HepG2 (cell line): ENCODE measurements around the gene IGSF21. TPM values are rescaled to one million over a fixed set of nuclear protein-coding genes. Genes with fewer than 3 reads are reported as not detected.

ENCODE experiments used
- ATAC-seq: fragments of 200-7000 bp; cut with Tn5 transposase; 3 replicates; pipeline ENCODE4 v1.9.1; 2020; ENCODE audit warnings: mild to moderate bottlenecking, moderate library complexity
- BruUV-seq: library from RNA; stranded (reverse); fragments of 400-500 nt; replicated peaks from 2 replicates; lab custom pipeline; 2021; lab: Mats Ljungman, UMichigan
- CTCF ChIA-PET: fragments of 300-600 bp; formaldehyde crosslinking; extraction: SDS; loops from one replicate; lab custom pipeline; 2021; ENCODE audit warnings: low total read pairs, inconsistent platforms, low intra/inter-chr PET ratio; lab: Yijun Ruan, JAX
- POLR2A ChIA-PET: fragments of 350-600 bp; sonication (Branson Sonifier 250); formaldehyde crosslinking; loops from one replicate; lab custom pipeline; 2020; ENCODE audit warnings: antibody characterized with exemption, inconsistent platforms; lab: Yijun Ruan, JAX
- DNase-seq: peaks from one replicate; pipeline ENCODE4 v3.0.0-alpha.2; 2015; ENCODE audit warnings: low spot score
- FAIRE-seq: peaks from 3 replicates; lab custom pipeline; 2011; peaks lifted over from hg19 to GRCh38; lab: Jason Lieb, UNC
- H2AFZ ChIP-seq: one replicate; pipeline ENCODE4 v1.6.1; 2011; ENCODE audit warnings: low read length, inconsistent platforms
- H3K27ac ChIP-seq: fragments of 300-600 bp; 3 replicates; pipeline ENCODE4 v1.8.0; 2011; ENCODE audit warnings: mixed run types, mild to moderate bottlenecking, mixed read lengths, low read length, inconsistent platforms; ENCODE audit not compliant: insufficient read depth; ENCODE audit errors: extremely low read length
- H3K27me3 ChIP-seq, 2 experiments: fragments of 200-600 bp in 1 of 2; 2 replicates in 1 of 2; 3 replicates in 1 of 2; pipeline versions ENCODE4 v1.6.0 to v1.8.0; 2011; ENCODE audit warnings: low read length in 2 of 2, mild to moderate bottlenecking in 2 of 2, moderate library complexity in 2 of 2, inconsistent platforms in 1 of 2; ENCODE audit not compliant: insufficient read depth in 2 of 2, control insufficient read depth in 1 of 2
- H3K36me3 ChIP-seq, 2 experiments: fragments of 200-600 bp in 1 of 2; replicated peaks in 1 of 2; 2 replicates in 1 of 2; 3 replicates in 1 of 2; pipeline versions ENCODE4 v1.5.1 to v1.8.0; 2011; ENCODE audit warnings: low read length in 2 of 2, inconsistent platforms in 1 of 2; ENCODE audit not compliant: insufficient read depth in 2 of 2, control insufficient read depth in 1 of 2
- H3K4me1 ChIP-seq: 2 replicates; pipeline ENCODE4 v1.5.1; 2012; ENCODE audit warnings: low read length, inconsistent platforms; ENCODE audit not compliant: insufficient read depth
- H3K4me2 ChIP-seq: 2 replicates; pipeline ENCODE4 v1.6.0; 2011; ENCODE audit warnings: low read depth, low read length, inconsistent platforms
- H3K4me3 ChIP-seq, 3 experiments: fragments of 200-600 bp in 1 of 3; sonication (generic), shearing (Covaris generic) in 1 of 3; replicated peaks in 1 of 3; 2 replicates each; pipeline ENCODE4 v1.5.1; 2011 to 2016; ENCODE audit warnings: low read length in 3 of 3, inconsistent platforms in 2 of 3, low read depth in 2 of 3, mild to moderate bottlenecking in 2 of 3, control low read depth in 1 of 3, mixed read lengths in 1 of 3; ENCODE audit not compliant: insufficient read depth in 1 of 3
- H3K79me2 ChIP-seq: one replicate; pipeline ENCODE4 v1.6.1; 2011; ENCODE audit warnings: low read length, inconsistent platforms; ENCODE audit not compliant: insufficient read depth
- H3K9ac ChIP-seq: 2 replicates; pipeline ENCODE4 v1.6.0; 2011; ENCODE audit warnings: mild to moderate bottlenecking, low read depth, low read length, inconsistent platforms; ENCODE audit not compliant: insufficient read depth
- H3K9me3 ChIP-seq: 2 replicates; pipeline ENCODE4 v1.5.1; 2012; ENCODE audit warnings: mild to moderate bottlenecking, low read length
- H4K20me1 ChIP-seq: 2 replicates; pipeline ENCODE4 v1.6.0; 2011; ENCODE audit warnings: inconsistent platforms, mild to moderate bottlenecking, low read length, moderate library complexity; ENCODE audit not compliant: insufficient read depth
- EEA1 ChIP-seq: sonication (generic); formaldehyde crosslinking; IDR thresholded peaks from 2 replicates; pipeline ENCODE4 v1.5.1; 2020; ENCODE audit warnings: mild to moderate bottlenecking, missing genetic modification reagents, borderline replicate concordance
- MTA1 ChIP-seq: sonication (generic); formaldehyde crosslinking; IDR thresholded peaks from 2 replicates; pipeline ENCODE4 v1.4.0; 2020; ENCODE audit warnings: missing genetic modification reagents, mild to moderate bottlenecking, borderline replicate concordance
- PAX8 ChIP-seq: sonication (generic); formaldehyde crosslinking; IDR thresholded peaks from 2 replicates; pipeline ENCODE4 v1.8.0; 2022; ENCODE audit warnings: mild to moderate bottlenecking, missing genetic modification reagents, borderline replicate concordance
- SATB2 ChIP-seq: sonication (generic); formaldehyde crosslinking; IDR thresholded peaks from 2 replicates; pipeline ENCODE4 v1.5.0; 2020; ENCODE audit warnings: missing genetic modification reagents
- SNRNP70 ChIP-seq: fragments of 200-400 bp; formaldehyde crosslinking; IDR thresholded peaks from 2 replicates; pipeline ENCODE4 v1.6.1; 2017; ENCODE audit warnings: mild to moderate bottlenecking, low read depth, low read length, moderate library complexity
- SYNCRIP ChIP-seq: fragments of 200-400 bp; formaldehyde crosslinking; IDR thresholded peaks from 2 replicates; pipeline ENCODE4 v1.6.1; 2018; ENCODE audit warnings: mild to moderate bottlenecking, low read depth, low read length; ENCODE audit not compliant: insufficient read depth
- ZNF367 ChIP-seq: sonication (generic); formaldehyde crosslinking; IDR thresholded peaks from 2 replicates; pipeline ENCODE4 v1.4.0; 2020; ENCODE audit warnings: missing genetic modification reagents, borderline replicate concordance
- ZNF562 ChIP-seq: sonication (generic); formaldehyde crosslinking; IDR thresholded peaks from 2 replicates; pipeline ENCODE4 v1.8.0; 2022; ENCODE audit warnings: missing genetic modification reagents, borderline replicate concordance
- WGBS: methylation state at CpG from one replicate; pipeline ENCODE4 v1.1.6; 2017; ENCODE audit warnings: low lambda C conversion rate; 5-methylcytosine and 5-hydroxymethylcytosine counted together
- in situ Hi-C: cut with HindIII; loops from 2 replicates; pipeline ENCODE4 v1.10.0; 2017; ENCODE audit warnings: low pct_unique_long_range_greater_than_20kb; ENCODE audit not compliant: extremely low pct_ligation_motif_present
- intact Hi-C: fragments of 100-400 bp; cut with micrococcal nuclease; formaldehyde crosslinking; loops from one replicate; pipeline ENCODE4 v1.10.0; 2022; ENCODE audit not compliant: unreplicated experiment
- polyA plus RNA-seq, 8 experiments: library from polyadenylated mRNA; depleted of rRNA in 3 of 8; stranded (reverse) in 7 of 8; unstranded in 1 of 8; fragments of >200 nt; fragmentation: Illumina TruSeq in 4 of 8; extraction: Trizol in 4 of 8; gene quantifications; 2 replicates each; pipeline versions ENCODE4 v1.2.1 to v1.2.3, GENCODE V29; 2011 to 2016; ENCODE audit warnings: low read depth in 4 of 8, missing spikeins in 1 of 8, mixed read lengths in 1 of 8; ENCODE audit not compliant: insufficient read depth in 1 of 8
- total RNA-seq, 5 experiments: library from RNA; depleted of rRNA; stranded (reverse); fragments of >200 nt; fragmentation: Illumina TruSeq; extraction: Trizol; gene quantifications; 2 replicates each; pipeline ENCODE4 v1.2.3, GENCODE V29; 2016; ENCODE audit warnings: low read depth in 1 of 5
- TF ChIP-seq, protein P1 (sequence below): IDR thresholded peaks from 2 replicates; pipeline ENCODE4 v1.6.1; 2016; ENCODE audit warnings: missing compliant biosample characterization, missing genetic modification reagents, borderline replicate concordance
- TF ChIP-seq, protein P2 (sequence below), 2 experiments: sonication (generic) in 1 of 2; formaldehyde crosslinking in 1 of 2; IDR thresholded peaks; 2 replicates each; pipeline versions ENCODE4 v1.4.0 to v1.6.1; 2016 to 2020; ENCODE audit warnings: borderline replicate concordance in 1 of 2, low read depth in 1 of 2, mild to moderate bottlenecking in 1 of 2, missing genetic modification reagents in 1 of 2

Gene IGSF21
- total and polyA plus RNA-seq, 2 of the 13 experiments (the other 11 are each of a cell fraction or from before 2014, with no cell fraction given): not detected

DNA sequence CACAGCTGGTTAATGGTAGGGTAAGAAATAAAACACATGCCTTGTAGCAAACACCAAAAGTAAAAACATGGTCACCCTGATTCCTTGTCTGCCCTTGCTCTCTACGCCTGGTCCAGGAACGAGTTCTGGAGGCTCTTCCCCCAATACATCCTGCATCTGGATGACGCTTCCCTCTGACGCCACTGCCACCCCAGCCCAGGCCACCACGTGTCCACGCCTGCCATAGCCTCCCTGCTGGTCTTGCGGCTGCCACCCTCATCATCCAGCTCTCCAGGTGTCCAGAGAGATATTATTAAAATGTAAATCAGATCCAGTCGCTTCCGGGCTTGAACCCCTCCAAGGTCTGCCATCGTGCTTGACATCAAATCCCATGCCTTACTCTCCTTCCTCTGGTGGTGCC is 39.3 kb downstream of the IGSF21 start:
- TF ChIP-seq SATB2 (CRISPR knock-in tag) (no peak), ZNF367 (CRISPR knock-in tag) (no peak), EEA1 (CRISPR knock-in tag) (no peak), ZNF562 (CRISPR knock-in tag) (no peak), SNRNP70 (no peak), MTA1 (no peak), PAX8 (CRISPR knock-in tag) (no peak), SYNCRIP (no peak)
- TF ChIP-seq, protein P1, sequence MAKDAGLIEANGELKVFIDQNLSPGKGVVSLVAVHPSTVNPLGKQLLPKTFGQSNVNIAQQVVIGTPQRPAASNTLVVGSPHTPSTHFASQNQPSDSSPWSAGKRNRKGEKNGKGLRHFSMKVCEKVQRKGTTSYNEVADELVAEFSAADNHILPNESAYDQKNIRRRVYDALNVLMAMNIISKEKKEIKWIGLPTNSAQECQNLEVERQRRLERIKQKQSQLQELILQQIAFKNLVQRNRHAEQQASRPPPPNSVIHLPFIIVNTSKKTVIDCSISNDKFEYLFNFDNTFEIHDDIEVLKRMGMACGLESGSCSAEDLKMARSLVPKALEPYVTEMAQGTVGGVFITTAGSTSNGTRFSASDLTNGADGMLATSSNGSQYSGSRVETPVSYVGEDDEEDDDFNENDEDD (CRISPR knock-in tag): no peak
- TF ChIP-seq, protein P2, sequence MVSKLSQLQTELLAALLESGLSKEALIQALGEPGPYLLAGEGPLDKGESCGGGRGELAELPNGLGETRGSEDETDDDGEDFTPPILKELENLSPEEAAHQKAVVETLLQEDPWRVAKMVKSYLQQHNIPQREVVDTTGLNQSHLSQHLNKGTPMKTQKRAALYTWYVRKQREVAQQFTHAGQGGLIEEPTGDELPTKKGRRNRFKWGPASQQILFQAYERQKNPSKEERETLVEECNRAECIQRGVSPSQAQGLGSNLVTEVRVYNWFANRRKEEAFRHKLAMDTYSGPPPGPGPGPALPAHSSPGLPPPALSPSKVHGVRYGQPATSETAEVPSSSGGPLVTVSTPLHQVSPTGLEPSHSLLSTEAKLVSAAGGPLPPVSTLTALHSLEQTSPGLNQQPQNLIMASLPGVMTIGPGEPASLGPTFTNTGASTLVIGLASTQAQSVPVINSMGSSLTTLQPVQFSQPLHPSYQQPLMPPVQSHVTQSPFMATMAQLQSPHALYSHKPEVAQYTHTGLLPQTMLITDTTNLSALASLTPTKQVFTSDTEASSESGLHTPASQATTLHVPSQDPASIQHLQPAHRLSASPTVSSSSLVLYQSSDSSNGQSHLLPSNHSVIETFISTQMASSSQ (IDR thresholded peaks at IDR 0.05; ENCODE audit: low read depth): no peak
- TF ChIP-seq, protein P2 (CRISPR knock-in tag; IDR thresholded peaks at IDR 0.05; ENCODE audit: borderline replicate concordance): no peak
- CTCF ChIA-PET: no interaction called here
- no peak overlapping the region for H3K27ac ChIP-seq
- intact Hi-C loops: no loop called here
- H4K20me1 ChIP-seq: no peaks in the 10 kb centered on the region
- no peak for DNase-seq
- H3K9me3 ChIP-seq: no peaks in the 10 kb centered on the region
- in situ Hi-C loops: no loop called here
- no peak overlapping the region for H2AFZ ChIP-seq
- no peak overlapping the region for H3K9ac ChIP-seq
- 21% methylated on average over 10 of the region's 10 CpGs for WGBS
- POLR2A ChIA-PET: no interaction called here
- FAIRE-seq: no peak
- peaks cover 3 to 39% of the 10 kb centered on the region in 2 experiments; a peak in 3 of 5 replicates for H3K27me3 ChIP-seq
- no peaks in the 10 kb centered on the region for H3K4me1 ChIP-seq
- no peaks in the 10 kb centered on the region for H3K79me2 ChIP-seq
- no peak overlapping the region for H3K4me3 ChIP-seq
- no TSS peak for BruUV-seq
- ATAC-seq: no peak
- H3K4me2 ChIP-seq: no peak overlapping the region
- no peaks in the 10 kb centered on the region for H3K36me3 ChIP-seq
